ENCODE results near the gene ENAM. TPM values are rescaled to one million over a fixed set of nuclear protein-coding genes. Genes with fewer than 3 reads are reported as not detected.

Gene ENAM
- total RNA-seq, 1 experiment from 2014 or later: not detected

DNA sequence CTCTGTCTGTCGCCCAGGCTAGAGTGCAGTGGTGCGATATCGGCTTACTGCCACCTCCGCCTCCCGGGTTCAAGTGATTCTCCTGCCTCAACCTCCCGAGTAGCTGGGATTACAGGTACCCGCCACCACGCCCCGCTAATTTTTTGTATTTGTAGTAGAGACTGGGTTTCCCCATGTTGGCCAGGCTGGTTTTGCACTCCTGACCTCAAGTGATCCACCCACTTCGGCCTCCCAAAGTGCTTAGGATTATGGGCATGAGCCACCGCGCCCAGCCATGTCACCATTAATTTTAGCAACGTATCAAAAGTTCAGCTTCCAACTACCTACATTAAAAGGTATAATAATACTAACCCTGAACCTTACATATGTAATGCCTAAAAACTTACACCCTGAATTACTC lies 58.8 kb downstream of the ENAM start:
- BruUV-seq (replicated peaks): no TSS peak
- Histone ChIP-seq H3K9me2 (ENCODE audit: insufficient read depth) (no peaks in the 10 kb centered on the region), H3K4me1 (ENCODE audit: control insufficient read depth in 1 of 2, insufficient read depth in 2 of 2, low read length in 2 of 2) (peaks cover 11 to 16% of the 10 kb centered on the region in 2 experiments), H3K4me3 (replicated peaks in 1 of 2; ENCODE audit: low read depth in 1 of 2, low read length in 2 of 2) (peak overlapping the region; percentile 98 to 99), H4K20me1 (ENCODE audit: insufficient read depth) (peaks cover 4% of the 10 kb centered on the region; the same call in 1 of the 2 replicates), H3K9ac (ENCODE audit: low read length) (peak overlapping the region; percentile 95), H3K79me2 (ENCODE audit: insufficient read depth, low read length) (peaks cover 38% of the 10 kb centered on the region), H3K27ac (ENCODE audit: low read depth, low read length) (peak overlapping the region; percentile 86), H3K4me2 (ENCODE audit: low read length) (peak overlapping the region; percentile 89), H2AFZ (ENCODE audit: low read depth, low read length, poor library complexity, severe bottlenecking) (peak overlapping the region; percentile 60), H3K36me3 (ENCODE audit: control insufficient read depth in 1 of 2, insufficient read depth in 2 of 2, low read length in 2 of 2) (peaks cover 8 to 16% of the 10 kb centered on the region in 2 experiments; a peak in 3 of 4 replicates), H3K9me3 (ENCODE audit: control insufficient read depth in 1 of 2, insufficient read depth in 1 of 2, low read depth in 1 of 2, low read length in 2 of 2) (no peaks in the 10 kb centered on the region), H3K27me3 (ENCODE audit: insufficient read depth, low read length) (no peaks in the 10 kb centered on the region)
- intact Hi-C loops (cut with micrococcal nuclease): loop anchor here (5.0 to 10.0 kb wide), 3 partner anchors 85 to 307 kb away; partner anchors contain the start of genes DCK and GRSF1
- RAD21 ChIA-PET (ENCODE audit: low non-redundant PET in 1 of 2, low total read pairs in 2 of 2, uncharacterized antibody in 2 of 2, unreplicated experiment in 2 of 2): no interaction called here
- TF ChIP-seq SP1 (IDR thresholded peaks at IDR 0.05; ENCODE audit: low read depth) (no peak), RAD21 (IDR thresholded peaks at IDR 0.05; ENCODE audit: low read depth) (no peak), ZNF274 (IDR thresholded peaks at IDR 0.05; ENCODE audit: low read depth, low read length) (no peak), TCF7L2 (IDR thresholded peaks at IDR 0.05; ENCODE audit: borderline replicate concordance, extremely low read depth, insufficient read depth, insufficient read length) (no peak)
- POLR2A ChIA-PET: no interaction called here
- CTCF ChIA-PET: interaction anchor here (1.2 kb wide), 1 partner anchor 36 kb away, joined by 4 read pairs; no protein-coding TSS in a partner anchor
- DNase-seq (ENCODE audit: low read depth, low spot score) (no peak), ATAC-seq (no peak)

DNA sequence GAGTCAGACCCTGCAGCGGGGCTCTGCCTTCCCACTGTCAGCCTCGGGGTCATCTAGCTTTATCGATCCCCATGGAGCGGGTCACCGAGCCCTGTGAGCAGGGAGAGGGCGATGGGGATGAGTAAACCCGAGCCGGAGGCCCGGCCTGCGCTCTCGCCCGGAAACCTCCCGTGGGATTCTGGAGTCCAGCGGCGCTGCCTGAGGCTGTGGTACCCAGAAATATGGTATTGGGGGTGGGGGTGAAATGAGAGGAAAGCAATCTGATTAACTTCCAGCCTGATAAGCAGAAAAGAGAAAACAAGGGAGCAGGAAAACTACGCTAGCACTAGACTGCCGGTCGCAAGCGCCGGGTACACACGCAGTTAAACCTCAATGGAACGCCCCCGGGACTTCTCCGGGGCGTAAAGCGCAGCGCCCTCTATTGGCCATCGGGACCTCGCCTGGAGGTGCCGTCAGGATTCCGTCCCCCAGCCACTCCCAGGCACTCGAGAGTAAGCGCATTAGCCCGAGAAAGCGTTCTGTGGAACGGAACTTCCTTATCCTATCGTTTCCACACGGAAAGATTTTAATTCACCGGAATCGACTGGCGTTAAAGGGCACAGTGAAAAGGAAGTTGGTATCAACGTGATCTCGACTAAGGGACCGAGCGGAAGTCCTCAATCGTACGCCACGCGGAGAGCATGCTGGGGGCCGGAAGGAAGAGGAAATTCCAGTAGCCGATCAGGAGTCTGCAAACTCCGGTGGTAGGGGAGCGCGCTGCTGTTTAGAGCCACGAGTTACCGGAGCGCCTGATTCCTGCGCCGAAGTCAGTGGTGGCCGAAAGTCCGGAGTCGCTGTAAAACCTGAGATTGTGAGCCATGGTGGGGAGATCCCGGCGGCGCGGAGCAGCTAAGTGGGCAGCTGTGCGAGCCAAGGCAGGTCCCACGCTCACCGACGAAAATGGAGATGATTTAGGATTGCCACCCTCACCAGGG lies 59.6 kb downstream of the ENAM start, which contains the start of gene UTP3:
UTP3 (plus strand) TSS at position 712 of the 974 bp plus-strand sequence; CDS start at position 858, 146 bp downstream.
- ChIA-PET CTCF (interaction anchor here (1.2 kb wide), 1 partner anchor 37 kb away, joined by 4 read pairs; no protein-coding TSS in a partner anchor), POLR2A (interaction anchor here (1.7 kb wide), 1 partner anchor 11 kb away, joined by 3 read pairs; no protein-coding TSS in a partner anchor), RAD21 (ENCODE audit: low non-redundant PET in 1 of 2, low total read pairs in 2 of 2, uncharacterized antibody in 2 of 2, unreplicated experiment in 2 of 2) (no interaction called here)
- Histone ChIP-seq H3K27me3 (ENCODE audit: insufficient read depth, low read length) (no peaks in the 10 kb centered on the region), H3K36me3 (ENCODE audit: control insufficient read depth in 1 of 2, insufficient read depth in 2 of 2, low read length in 2 of 2) (peaks cover 8 to 16% of the 10 kb centered on the region in 2 experiments; a peak in 3 of 4 replicates), H3K4me2 (ENCODE audit: low read length) (peak within 1 kb of the TSS; percentile 89), H3K9me2 (ENCODE audit: insufficient read depth) (no peaks in the 10 kb centered on the region), H3K79me2 (ENCODE audit: insufficient read depth, low read length) (peaks cover 42% of the 10 kb centered on the region), H3K9me3 (ENCODE audit: control insufficient read depth in 1 of 2, insufficient read depth in 1 of 2, low read depth in 1 of 2, low read length in 2 of 2) (no peaks in the 10 kb centered on the region), H3K9ac (ENCODE audit: low read length) (peak within 1 kb of the TSS; percentile 95), H3K4me3 (replicated peaks in 1 of 2; ENCODE audit: low read depth in 1 of 2, low read length in 2 of 2) (peak within 1 kb of the TSS; percentile 98 to 99), H4K20me1 (ENCODE audit: insufficient read depth) (peaks cover 4% of the 10 kb centered on the region; the same call in 1 of the 2 replicates), H3K4me1 (ENCODE audit: control insufficient read depth in 1 of 2, insufficient read depth in 2 of 2, low read length in 2 of 2) (peaks cover 11 to 16% of the 10 kb centered on the region in 2 experiments), H2AFZ (ENCODE audit: low read depth, low read length, poor library complexity, severe bottlenecking) (peak within 1 kb of the TSS; percentile 60), H3K27ac (ENCODE audit: low read depth, low read length) (peak within 1 kb of the TSS; percentile 86)
- peak; percentile 95 for ATAC-seq
- peak; percentile 99 for DNase-seq (ENCODE audit: low read depth, low spot score)
- intact Hi-C loops (cut with micrococcal nuclease): loop anchor here (2.0 to 10.0 kb wide), 5 partner anchors 17 to 307 kb away; partner anchors contain the start of genes DCK and GRSF1
- TSS peak; percentile 99 for BruUV-seq (replicated peaks)
- TF ChIP-seq, protein P1, sequence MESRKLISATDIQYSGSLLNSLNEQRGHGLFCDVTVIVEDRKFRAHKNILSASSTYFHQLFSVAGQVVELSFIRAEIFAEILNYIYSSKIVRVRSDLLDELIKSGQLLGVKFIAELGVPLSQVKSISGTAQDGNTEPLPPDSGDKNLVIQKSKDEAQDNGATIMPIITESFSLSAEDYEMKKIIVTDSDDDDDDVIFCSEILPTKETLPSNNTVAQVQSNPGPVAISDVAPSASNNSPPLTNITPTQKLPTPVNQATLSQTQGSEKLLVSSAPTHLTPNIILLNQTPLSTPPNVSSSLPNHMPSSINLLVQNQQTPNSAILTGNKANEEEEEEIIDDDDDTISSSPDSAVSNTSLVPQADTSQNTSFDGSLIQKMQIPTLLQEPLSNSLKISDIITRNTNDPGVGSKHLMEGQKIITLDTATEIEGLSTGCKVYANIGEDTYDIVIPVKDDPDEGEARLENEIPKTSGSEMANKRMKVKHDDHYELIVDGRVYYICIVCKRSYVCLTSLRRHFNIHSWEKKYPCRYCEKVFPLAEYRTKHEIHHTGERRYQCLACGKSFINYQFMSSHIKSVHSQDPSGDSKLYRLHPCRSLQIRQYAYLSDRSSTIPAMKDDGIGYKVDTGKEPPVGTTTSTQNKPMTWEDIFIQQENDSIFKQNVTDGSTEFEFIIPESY (IDR thresholded peaks at IDR 0.05; ENCODE audit: extremely low read depth, insufficient replicate concordance, low read length): peak; percentile 85
- TF ChIP-seq EZH2 (IDR thresholded peaks at IDR 0.05) (no peak), FOSL1 (IDR thresholded peaks at IDR 0.05; ENCODE audit: low read depth) (no peak), SRF (IDR thresholded peaks at IDR 0.05; ENCODE audit: low read depth) (peak; percentile 96), JUND (IDR thresholded peaks at IDR 0.05) (no peak; the same call in 1 of the 2 replicates), TCF7L2 (IDR thresholded peaks at IDR 0.05; ENCODE audit: borderline replicate concordance, extremely low read depth, insufficient read depth, insufficient read length) (peak; percentile 61), CEBPB (IDR thresholded peaks at IDR 0.05; ENCODE audit: low read depth) (no peak), ATF3 (IDR thresholded peaks at IDR 0.05) (no peak), POLR2A (IDR thresholded peaks at IDR 0.05; ENCODE audit: borderline replicate concordance, extremely low read depth, insufficient read depth, insufficient read length) (peak; percentile 80), ZFX (IDR thresholded peaks at IDR 0.05) (peak; percentile 86), YY1 (IDR thresholded peaks at IDR 0.05; ENCODE audit: extremely low read depth, insufficient replicate concordance, low read depth, low read length) (peak; percentile 84), EZH2phosphoT487 (IDR thresholded peaks at IDR 0.05; ENCODE audit: borderline replicate concordance) (no peak), SP1 (IDR thresholded peaks at IDR 0.05; ENCODE audit: low read depth) (peak; percentile 94)
